Measurements from ENCODE around the gene HMGXB4.

DNA sequence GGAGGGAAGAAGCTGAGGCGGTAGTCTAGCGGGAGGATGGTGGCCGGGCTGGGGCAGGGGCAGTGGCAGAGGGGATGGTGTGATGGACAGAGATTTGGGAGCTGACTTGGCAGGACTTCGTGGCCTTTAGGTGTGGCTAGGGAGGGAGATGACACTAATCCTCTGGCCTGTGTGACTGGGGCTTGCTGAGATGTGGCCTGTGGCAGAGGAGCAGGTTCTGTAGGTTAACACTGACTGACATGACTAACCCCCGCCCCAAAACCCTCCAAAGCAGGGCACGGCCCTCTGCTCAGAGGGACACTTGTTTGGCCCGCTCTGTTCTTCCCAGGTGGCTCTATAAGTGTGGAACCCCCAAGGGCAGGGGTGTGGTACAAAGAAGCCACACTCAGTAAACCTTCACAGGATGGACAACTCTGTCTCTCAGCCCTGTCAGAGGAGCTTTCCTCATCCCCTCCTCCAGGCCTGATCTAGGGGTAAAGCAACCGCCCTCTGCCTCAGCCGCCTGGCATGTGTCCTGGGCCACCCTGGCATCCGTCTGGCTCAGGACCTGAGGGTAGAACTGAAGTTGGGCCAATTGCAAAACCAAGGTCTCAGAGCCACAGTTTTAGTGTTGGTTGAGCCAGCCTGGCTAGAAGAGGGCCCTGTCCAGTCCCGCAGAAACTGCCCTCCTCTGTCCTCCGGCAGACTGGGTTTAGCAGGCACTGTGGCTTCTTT lies 58.0 kb downstream of the HMGXB4 start:
- TF ChIP-seq CTCF (IDR thresholded peaks at IDR 0.05; ENCODE audit: low read length) (no peak), EZH2 (IDR thresholded peaks at IDR 0.05; ENCODE audit: borderline replicate concordance, low read length) (no peak)

Data from OCI-LY1 (cell line).